GM21447 (cell line): ENCODE measurements around the gene PPP1R9A.

ENCODE experiments used
- ATAC-seq: cut with Tn5 transposase; IDR thresholded peaks from one replicate; pipeline ENCODE4 v1.9.1; 2021; ENCODE audit not compliant: unreplicated experiment

PPP1R9A gene

DNA sequence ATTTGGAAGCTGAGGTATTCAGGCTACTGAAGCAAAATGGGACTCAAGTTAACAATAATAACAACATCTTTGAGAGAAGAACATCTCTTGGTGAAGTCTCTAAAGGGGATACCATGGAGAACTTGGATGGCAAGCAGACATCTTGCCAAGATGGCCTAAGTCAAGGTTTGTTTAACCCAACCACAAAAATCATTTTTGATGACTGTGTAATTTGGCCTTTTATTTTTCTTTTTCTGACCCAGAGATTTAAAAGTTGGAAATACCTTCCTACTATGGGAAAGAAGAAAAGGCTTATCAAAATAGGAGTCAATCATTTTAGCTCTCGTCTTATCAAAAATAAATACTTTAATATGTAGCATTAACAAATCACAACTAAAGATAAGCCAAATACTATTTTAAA lies 344.6 kb downstream of the PPP1R9A start:
- no peak for ATAC-seq

- ATAC-seq = no peak
Observed at GRCh38 chr7:95253986-95254385, 346.6 kb downstream of the PPP1R9A start.

DNA sequence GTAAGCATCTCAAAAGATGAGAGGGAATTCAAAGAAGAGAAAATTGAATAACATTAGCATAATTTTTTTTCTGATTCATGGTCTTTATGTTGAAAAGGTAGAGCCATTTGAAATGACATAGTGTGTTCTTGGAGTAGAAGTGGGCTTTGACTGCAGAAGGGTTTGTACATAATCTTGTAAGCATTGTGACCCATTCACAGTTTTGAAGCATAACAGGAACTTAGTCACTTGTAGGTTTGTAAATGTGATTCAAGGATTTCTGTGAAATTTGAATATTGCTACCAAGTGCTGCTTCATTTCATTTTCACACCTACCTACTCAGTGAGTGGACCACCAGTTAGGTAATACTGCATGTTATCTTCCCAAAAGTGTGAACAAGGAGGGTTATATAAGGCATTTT lies 348.3 kb downstream of the PPP1R9A start:
- ATAC-seq = no peak

GRCh38 chr7:95261895-95262415 lies 354.6 kb downstream of the PPP1R9A start:
- ATAC-seq = no peak

DNA sequence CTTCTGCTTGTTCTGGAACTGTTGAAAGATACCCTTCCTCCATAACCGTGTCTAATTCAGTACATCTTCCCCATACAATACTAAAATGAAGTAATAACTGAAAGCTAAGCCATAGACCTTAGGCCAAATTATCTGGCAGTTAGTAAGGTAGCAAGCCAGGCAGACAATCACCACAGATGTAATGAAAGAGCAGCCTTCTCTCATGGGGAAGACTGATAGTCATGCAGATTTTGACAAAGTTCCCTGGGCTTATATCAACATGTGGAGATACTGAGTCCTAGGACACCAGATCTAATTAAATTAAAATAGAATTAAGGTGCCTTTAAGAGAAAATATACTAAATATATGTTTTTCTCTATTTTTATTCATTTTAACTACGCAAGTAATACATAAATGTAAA lies 355.5 kb downstream of the PPP1R9A start:
- no peak for ATAC-seq

- ATAC-seq = no peak
Observed at GRCh38 chr7:95263785-95264362, 356.5 kb downstream of the PPP1R9A start.

DNA sequence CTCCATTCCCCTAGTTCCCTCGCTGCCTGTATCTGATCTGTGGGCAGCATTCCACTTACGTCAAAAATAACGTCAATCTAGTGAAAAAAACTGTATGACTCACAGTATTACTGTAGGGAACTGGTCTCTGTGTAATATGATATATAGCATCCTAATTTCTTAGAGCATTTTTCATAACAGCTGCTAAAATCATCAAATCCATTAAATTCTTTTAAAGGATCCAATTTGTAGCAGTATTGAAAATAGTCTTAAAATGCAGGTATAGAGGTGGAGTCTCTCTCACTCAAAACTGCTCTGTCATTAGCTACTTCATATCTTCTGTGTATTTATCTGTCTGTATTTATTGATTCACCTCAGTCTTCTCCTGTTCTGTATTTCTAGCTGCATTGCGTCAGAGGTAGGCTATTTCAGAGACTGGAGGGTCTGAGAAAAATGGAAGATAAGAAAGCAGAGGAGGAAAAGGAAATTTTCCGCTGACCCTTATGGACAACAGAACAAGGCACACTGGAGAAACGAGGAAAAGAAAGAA lies 357.0 kb downstream of the PPP1R9A start:
- ATAC-seq = no peak

DNA sequence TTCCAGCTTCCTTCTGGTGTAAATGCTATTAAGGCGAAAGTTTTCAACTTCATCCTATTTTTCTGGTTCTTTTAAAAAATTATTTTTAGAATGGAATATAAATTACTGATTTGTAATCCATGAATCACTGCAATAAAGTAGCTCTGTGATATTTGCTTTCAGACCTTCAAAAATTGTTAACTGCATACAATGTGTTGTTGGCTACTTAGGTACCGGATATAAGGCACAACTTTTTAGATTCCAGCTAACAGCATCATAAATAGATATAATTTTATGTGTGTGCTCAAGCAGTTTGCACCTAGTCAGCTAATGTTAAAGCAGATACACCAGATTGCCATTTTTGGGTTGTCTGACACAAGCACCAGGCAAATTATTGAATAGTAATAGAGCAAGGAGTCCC lies 358.2 kb downstream of the PPP1R9A start:
- no peak for ATAC-seq

DNA sequence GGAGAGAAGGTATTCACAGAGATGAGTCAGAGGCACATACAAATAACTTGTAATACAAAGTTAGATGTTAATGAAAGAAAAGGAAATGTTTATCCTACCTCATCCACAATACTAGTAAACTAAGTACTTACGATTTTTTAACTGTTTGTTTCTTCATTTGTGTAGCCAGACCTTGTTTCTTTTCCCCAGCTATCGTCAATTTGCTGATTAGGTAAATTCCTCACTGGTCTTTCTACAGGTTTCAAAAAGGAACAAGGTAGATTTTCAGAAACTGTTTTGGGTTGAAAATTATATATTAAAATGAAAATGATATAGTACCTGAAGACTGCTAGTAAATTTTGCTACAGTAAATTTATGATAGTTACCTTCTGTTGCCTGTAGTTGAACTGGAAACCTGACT lies 360.4 kb downstream of the PPP1R9A start:
- no peak for ATAC-seq

DNA sequence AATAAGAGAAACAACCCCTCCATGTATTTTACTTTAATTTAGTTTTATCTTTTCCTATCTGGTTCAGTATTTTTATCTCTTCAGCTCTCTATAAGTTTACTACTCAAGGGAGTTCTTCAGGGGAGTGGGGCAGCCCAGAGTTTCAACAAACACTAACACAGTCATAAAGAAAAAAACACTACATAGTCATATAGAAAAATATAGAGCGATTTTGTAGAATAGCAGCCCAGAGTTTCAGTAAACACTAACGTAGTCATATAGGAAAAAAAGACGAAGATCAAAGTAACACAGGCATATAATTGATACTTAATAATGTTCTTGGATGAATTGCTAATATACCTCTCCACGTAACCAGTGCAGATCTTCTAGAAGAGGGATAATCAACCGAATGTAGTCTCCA lies 362.2 kb downstream of the PPP1R9A start:
- ATAC-seq = no peak

GRCh38 chr7:95276114-95276513 lies 368.7 kb downstream of the PPP1R9A start:
- ATAC-seq = no peak

DNA sequence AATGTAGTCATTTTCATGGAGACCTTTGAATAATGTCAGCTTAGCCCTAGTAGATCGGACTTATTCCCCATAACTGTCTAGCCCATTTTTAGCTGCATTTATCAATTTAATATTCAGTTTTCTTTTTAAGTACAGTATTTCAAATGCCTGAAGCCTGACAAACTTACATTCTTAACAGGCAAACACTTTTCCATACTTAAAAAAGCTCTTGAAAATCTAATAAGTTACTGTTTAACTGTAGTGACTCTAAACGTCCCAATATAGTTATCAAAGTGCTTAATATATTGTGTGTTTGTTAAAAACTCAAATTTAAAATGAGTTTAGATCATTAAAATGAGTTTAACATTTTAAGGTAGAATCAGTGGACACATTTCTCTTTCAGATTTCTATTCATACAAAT lies 372.0 kb downstream of the PPP1R9A start:
- ATAC-seq = no peak

GRCh38 chr7:95286096-95286495 lies 378.7 kb downstream of the PPP1R9A start:
- ATAC-seq = no peak

DNA sequence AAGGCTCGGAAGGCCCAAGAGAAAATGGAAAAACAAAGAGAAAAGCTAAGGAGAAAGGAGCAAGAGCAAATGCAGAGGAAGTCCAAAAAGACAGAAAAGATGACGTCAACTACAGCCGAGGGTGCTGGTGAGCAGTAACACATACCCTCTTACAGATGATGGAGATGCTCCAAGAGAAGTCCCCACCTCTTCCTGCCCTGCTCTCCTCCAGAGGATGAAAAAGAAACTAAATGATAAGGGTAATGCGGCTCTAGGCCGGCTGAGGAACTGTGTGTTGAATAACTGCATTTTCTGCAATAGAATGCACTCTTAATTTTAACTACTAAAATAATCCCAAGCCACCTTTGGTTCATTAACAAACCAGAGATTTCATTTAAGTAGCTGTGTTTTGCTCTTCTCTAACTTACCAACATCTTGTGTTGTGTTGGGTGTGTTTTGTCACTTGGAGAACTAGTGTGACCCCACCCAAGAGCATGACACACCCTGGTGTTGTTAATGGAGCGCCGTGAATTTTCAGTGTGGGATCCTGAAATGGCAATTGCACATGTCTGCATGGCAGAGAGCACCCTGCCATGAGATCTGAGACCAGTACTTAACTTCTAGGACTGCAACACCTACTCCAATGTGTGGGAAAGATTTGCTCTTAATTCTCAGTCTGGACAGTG lies 382.9 kb downstream of the PPP1R9A start:
- ATAC-seq = no peak

- ATAC-seq = no peak
Observed at GRCh38 chr7:95295397-95295796, 388.0 kb downstream of the PPP1R9A start.

- no peak for ATAC-seq
Observed at GRCh38 chr7:95296456-95296855, 389.1 kb downstream of the PPP1R9A start.

- ATAC-seq = no peak
Observed at GRCh38 chr7:95297041-95297440, 389.6 kb downstream of the PPP1R9A start.

GRCh38 chr7:95298091-95298490 lies 390.7 kb downstream of the PPP1R9A start:
- no peak for ATAC-seq

DNA sequence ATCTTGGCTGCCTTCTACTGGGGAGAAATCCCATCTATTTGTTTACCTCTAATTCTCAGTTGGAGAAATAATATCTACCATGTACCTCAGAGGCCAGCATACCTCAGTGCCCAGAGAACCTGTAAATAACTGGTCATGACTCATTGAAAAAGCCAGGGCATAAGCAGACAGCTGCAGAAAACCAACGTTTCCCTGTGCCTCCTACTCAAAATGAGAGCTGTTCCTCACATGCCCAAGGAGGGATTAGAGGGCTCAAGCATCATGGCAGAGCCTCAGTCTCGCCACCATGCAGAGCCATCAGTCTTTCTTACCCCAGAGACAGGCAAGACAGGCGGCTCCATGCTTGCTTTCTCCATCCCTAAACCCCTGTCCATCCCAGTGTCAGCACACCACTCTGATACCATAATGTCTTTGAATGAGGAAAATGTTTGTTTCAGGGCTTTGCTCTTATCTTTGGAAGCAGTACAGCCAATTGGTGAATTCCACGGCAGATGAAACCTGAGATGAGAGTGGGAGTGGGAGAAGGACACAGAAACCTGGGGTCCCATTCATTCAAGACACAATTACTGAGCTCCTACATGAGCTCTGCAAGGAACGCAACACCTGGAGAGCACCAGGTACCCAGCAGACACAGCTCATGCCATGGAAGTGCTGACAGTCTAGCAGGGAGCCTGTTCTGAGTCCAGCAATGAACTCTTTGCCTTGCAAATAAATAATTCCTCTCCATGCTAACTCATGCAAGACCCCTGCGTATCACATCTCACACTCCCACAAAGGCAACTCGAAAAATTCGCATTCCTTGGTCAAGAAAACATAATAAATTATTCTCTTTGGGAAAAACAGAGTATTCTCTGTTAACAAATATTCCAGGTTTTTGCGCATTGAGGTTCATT lies 395.9 kb downstream of the PPP1R9A start:
- ATAC-seq = no peak

DNA sequence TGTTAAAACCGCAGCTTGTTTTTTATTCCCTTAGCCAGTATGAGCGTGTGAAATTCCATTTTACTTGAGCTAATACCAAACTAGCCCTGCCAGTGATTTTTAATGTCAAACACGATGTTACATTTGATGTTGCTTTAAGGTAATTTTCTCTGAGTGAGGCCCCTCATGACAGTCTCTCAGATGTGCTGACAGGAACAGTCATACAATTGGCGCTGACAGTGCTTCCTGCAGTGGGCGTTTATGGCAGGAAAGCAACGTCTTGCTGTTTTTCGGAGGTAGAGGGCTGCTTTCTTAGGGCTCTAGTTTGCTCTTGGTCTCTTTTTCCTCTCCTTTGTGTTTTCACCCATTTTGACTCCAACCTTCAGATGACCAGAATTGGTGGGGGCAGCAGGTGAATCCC lies 397.6 kb downstream of the PPP1R9A start:
- ATAC-seq = no peak

GRCh38 chr7:95309951-95310350 lies 402.6 kb downstream of the PPP1R9A start:
- ATAC-seq = no peak

- ATAC-seq = no peak
Observed at GRCh38 chr7:95311389-95311788, 404.0 kb downstream of the PPP1R9A start.
